ENCODE data around the gene VPS13A. TPM values are rescaled to one million over a fixed set of nuclear protein-coding genes. Genes with fewer than 3 reads are reported as not detected.

The VPS13A gene
- total and polyA plus RNA-seq, 2 of the 13 experiments (the other 11 are each of a cell fraction or from before 2014, with no cell fraction given): 20.4 to 20.7 TPM

DNA sequence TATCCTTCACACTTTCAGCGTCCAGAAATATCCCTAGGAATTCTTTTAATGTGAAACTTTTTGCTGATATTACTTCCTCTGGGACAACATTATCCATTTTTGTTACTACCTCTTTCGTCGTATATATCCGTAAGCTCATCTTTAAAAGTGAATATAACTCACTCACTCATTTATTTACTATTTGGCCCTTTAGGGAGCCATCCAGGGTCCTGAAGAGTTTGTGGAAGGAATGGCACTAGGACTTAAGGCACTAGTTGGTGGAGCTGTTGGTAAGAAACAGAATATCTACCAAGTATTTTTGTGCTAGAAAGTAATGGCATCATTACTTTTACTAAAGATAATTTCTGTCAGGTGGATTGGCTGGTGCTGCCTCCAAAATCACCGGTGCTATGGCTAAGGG, 192.7 kb downstream of the VPS13A start:
- Histone ChIP-seq H3K9ac (ENCODE audit: insufficient read depth, low read depth, low read length) (no peak overlapping the region), H2AFZ (ENCODE audit: low read length) (no peak overlapping the region), H3K4me3 (replicated peaks in 1 of 3; ENCODE audit: insufficient read depth in 1 of 3, low read depth in 2 of 3, low read length in 3 of 3) (no peak overlapping the region), H3K27me3 (ENCODE audit: control insufficient read depth in 1 of 2, insufficient read depth in 2 of 2, low read length in 2 of 2) (no peaks in the 10 kb centered on the region), H3K4me1 (ENCODE audit: insufficient read depth, low read length) (no peaks in the 10 kb centered on the region), H3K27ac (ENCODE audit: extremely low read length, insufficient read depth, low read length) (no peak overlapping the region), H3K9me3 (ENCODE audit: low read length) (no peaks in the 10 kb centered on the region), H3K79me2 (ENCODE audit: insufficient read depth, low read length) (no peaks in the 10 kb centered on the region), H3K36me3 (replicated peaks in 1 of 2; ENCODE audit: control insufficient read depth in 1 of 2, insufficient read depth in 2 of 2, low read length in 2 of 2) (peaks cover 6 to 25% of the 10 kb centered on the region in 2 experiments; a peak in 3 of 5 replicates), H4K20me1 (ENCODE audit: insufficient read depth, low read length) (no peaks in the 10 kb centered on the region), H3K4me2 (ENCODE audit: low read depth, low read length) (no peak overlapping the region)
- in situ Hi-C loops (cut with HindIII; ENCODE audit: extremely low pct_ligation_motif_present, low pct_unique_long_range_greater_than_20kb) (no loop called here), intact Hi-C loops (cut with micrococcal nuclease; ENCODE audit: unreplicated experiment) (no loop called here)
- ATAC-seq (no peak), DNase-seq (ENCODE audit: low spot score) (no peak), FAIRE-seq (no peak)
- POLR2A ChIA-PET: no interaction called here
- CTCF ChIA-PET (ENCODE audit: low intra/inter-chr PET ratio, low total read pairs): no interaction called here
- 98% methylated on average over 5 of the region's 5 CpGs for WGBS (ENCODE audit: low lambda C conversion rate)
- no TSS peak for BruUV-seq (replicated peaks)
- TF ChIP-seq NRL (CRISPR knock-in tag; IDR thresholded peaks at IDR 0.05; ENCODE audit: borderline replicate concordance) (no peak), PHF21A (CRISPR knock-in tag; IDR thresholded peaks at IDR 0.05) (no peak), TCF12 (IDR thresholded peaks at IDR 0.05) (no peak), TCF12 (CRISPR knock-in tag; IDR thresholded peaks at IDR 0.05) (no peak), MIER3 (CRISPR knock-in tag; IDR thresholded peaks at IDR 0.05; ENCODE audit: borderline replicate concordance) (no peak), TBX3 (IDR thresholded peaks at IDR 0.05; ENCODE audit: borderline replicate concordance) (no peak), FOXJ3 (CRISPR knock-in tag; IDR thresholded peaks at IDR 0.05; ENCODE audit: borderline replicate concordance) (no peak), ZNF34 (CRISPR knock-in tag; IDR thresholded peaks at IDR 0.05; ENCODE audit: borderline replicate concordance) (no peak), ZSCAN31 (CRISPR knock-in tag; IDR thresholded peaks at IDR 0.05; ENCODE audit: low read depth) (no peak), HES4 (CRISPR knock-in tag; IDR thresholded peaks at IDR 0.05; ENCODE audit: borderline replicate concordance) (no peak), AHR (CRISPR knock-in tag; IDR thresholded peaks at IDR 0.05) (no peak)
- TF ChIP-seq, protein P1, sequence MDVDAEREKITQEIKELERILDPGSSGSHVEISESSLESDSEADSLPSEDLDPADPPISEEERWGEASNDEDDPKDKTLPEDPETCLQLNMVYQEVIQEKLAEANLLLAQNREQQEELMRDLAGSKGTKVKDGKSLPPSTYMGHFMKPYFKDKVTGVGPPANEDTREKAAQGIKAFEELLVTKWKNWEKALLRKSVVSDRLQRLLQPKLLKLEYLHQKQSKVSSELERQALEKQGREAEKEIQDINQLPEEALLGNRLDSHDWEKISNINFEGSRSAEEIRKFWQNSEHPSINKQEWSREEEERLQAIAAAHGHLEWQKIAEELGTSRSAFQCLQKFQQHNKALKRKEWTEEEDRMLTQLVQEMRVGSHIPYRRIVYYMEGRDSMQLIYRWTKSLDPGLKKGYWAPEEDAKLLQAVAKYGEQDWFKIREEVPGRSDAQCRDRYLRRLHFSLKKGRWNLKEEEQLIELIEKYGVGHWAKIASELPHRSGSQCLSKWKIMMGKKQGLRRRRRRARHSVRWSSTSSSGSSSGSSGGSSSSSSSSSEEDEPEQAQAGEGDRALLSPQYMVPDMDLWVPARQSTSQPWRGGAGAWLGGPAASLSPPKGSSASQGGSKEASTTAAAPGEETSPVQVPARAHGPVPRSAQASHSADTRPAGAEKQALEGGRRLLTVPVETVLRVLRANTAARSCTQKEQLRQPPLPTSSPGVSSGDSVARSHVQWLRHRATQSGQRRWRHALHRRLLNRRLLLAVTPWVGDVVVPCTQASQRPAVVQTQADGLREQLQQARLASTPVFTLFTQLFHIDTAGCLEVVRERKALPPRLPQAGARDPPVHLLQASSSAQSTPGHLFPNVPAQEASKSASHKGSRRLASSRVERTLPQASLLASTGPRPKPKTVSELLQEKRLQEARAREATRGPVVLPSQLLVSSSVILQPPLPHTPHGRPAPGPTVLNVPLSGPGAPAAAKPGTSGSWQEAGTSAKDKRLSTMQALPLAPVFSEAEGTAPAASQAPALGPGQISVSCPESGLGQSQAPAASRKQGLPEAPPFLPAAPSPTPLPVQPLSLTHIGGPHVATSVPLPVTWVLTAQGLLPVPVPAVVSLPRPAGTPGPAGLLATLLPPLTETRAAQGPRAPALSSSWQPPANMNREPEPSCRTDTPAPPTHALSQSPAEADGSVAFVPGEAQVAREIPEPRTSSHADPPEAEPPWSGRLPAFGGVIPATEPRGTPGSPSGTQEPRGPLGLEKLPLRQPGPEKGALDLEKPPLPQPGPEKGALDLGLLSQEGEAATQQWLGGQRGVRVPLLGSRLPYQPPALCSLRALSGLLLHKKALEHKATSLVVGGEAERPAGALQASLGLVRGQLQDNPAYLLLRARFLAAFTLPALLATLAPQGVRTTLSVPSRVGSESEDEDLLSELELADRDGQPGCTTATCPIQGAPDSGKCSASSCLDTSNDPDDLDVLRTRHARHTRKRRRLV (CRISPR knock-in tag; IDR thresholded peaks at IDR 0.05): no peak
- TF ChIP-seq, protein P2, sequence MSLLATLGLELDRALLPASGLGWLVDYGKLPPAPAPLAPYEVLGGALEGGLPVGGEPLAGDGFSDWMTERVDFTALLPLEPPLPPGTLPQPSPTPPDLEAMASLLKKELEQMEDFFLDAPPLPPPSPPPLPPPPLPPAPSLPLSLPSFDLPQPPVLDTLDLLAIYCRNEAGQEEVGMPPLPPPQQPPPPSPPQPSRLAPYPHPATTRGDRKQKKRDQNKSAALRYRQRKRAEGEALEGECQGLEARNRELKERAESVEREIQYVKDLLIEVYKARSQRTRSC (CRISPR knock-in tag; IDR thresholded peaks at IDR 0.05; ENCODE audit: low read depth): no peak

Data from HepG2 (cell line).